NT2/D1 (cell line): Measurements from ENCODE around the gene DHX15.

Experiments used
- SUZ12 ChIP-seq: IDR thresholded peaks from 2 replicates; pipeline ENCODE4 v1.6.1; 2011; ENCODE audit not compliant: insufficient read length, insufficient read depth; ENCODE audit errors: extremely low read depth
- YY1 ChIP-seq: IDR thresholded peaks from 2 replicates; pipeline ENCODE4 v1.6.1; 2011; ENCODE audit not compliant: insufficient read length, insufficient read depth
- ZNF274 ChIP-seq: IDR thresholded peaks from 2 replicates; pipeline ENCODE4 v1.6.1; 2011; ENCODE audit warnings: mild to moderate bottlenecking, low read depth, low read length

- no peak for TF ChIP-seq ZNF274
- no peak for TF ChIP-seq YY1
- TF ChIP-seq SUZ12, result no peak
Measured at GRCh38 chr4:24611575-24611974, 27.2 kb upstream of the DHX15 start.
